ENCODE measurements around the gene HDAC1.

DNA sequence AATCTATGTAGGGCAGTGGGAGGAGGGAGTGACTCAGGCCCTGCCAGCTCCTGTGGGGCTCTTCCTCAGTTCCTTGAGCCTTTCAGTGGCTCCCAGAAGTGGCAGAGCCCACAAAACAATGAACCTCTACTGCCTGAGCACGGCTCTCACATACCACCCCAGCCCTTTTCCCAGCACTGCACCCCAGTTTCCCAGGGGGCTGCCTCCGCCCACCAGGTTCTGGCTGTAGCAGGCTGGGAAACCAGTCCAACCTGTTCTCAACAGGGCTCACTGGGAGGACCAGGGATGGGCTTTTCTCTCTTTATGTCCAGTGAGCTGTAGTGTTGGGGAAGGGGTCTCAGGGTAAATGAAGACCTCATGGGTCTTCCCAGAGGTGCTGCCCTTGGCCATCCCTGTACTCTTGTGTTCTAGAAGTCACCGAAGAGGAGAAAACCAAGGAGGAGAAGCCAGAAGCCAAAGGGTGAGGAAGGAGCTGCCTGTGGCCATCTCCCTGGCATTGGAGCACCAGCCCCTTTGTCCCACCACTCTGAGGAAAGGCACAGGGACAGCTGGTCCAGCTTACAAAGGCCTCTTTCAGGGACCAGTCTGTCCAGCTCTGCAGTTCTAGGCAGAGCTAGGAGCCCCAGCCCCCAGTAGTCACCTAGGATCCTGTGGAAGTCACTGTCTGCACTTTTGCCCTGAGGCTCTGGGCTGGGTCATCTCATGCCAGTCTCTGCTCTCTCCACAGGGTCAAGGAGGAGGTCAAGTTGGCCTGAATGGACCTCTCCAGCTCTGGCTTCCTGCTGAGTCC, 40.6 kb downstream of the HDAC1 start:
- TF ChIP-seq SUZ12 (IDR thresholded peaks at IDR 0.05; ENCODE audit: extremely low read depth, insufficient read depth, insufficient read length) (no peak), ZNF274 (IDR thresholded peaks at IDR 0.05; ENCODE audit: low read depth, low read length) (no peak), YY1 (IDR thresholded peaks at IDR 0.05; ENCODE audit: insufficient read depth, insufficient read length) (no peak)

All from NT2/D1 (cell line).